Hematopoietic multipotent progenitor cell treated with erythropoietin and hydrocortisone succinate and interleukin-3 and kit ligand, for 8 days (in vitro differentiated cells): ENCODE measurements around the gene METAP1D.

Source experiments
- DNase-seq: peaks from one replicate; pipeline ENCODE4 v3.0.0-alpha.2; 2015

The METAP1D gene

GRCh38 chr2:171999161-171999560 lies 592 bp upstream of the METAP1D start:
- peak; percentile 24 for DNase-seq

- no peak for DNase-seq
Measured at GRCh38 chr2:172000696-172001361, 1.1 kb downstream of the METAP1D start.

GRCh38 chr2:172007372-172007771 lies 7.6 kb downstream of the METAP1D start:
- DNase-seq = no peak

GRCh38 chr2:172009823-172010222 lies 10.1 kb downstream of the METAP1D start:
- no peak for DNase-seq

GRCh38 chr2:172011812-172012575 lies 12.2 kb downstream of the METAP1D start:
- no peak for DNase-seq

GRCh38 chr2:172012677-172013391 lies 13.1 kb downstream of the METAP1D start:
- DNase-seq = no peak

- no peak for DNase-seq
Measured at GRCh38 chr2:172013396-172013795, 13.6 kb downstream of the METAP1D start.

GRCh38 chr2:172021074-172021931 lies 21.6 kb downstream of the METAP1D start:
- DNase-seq = no peak

- DNase-seq = no peak
Measured at GRCh38 chr2:172021955-172022354, 22.2 kb downstream of the METAP1D start.

GRCh38 chr2:172031536-172031935 lies 31.8 kb downstream of the METAP1D start:
- no peak for DNase-seq

- no peak for DNase-seq
Measured at GRCh38 chr2:172038121-172038520, 38.4 kb downstream of the METAP1D start.

GRCh38 chr2:172038604-172039003 lies 38.9 kb downstream of the METAP1D start:
- DNase-seq = no peak

GRCh38 chr2:172039011-172039704 lies 39.4 kb downstream of the METAP1D start:
- no peak for DNase-seq

GRCh38 chr2:172040311-172040710 lies 40.6 kb downstream of the METAP1D start:
- DNase-seq = no peak

GRCh38 chr2:172046080-172046678 lies 46.4 kb downstream of the METAP1D start:
- DNase-seq = no peak

- DNase-seq = no peak
Measured at GRCh38 chr2:172046866-172047565, 47.3 kb downstream of the METAP1D start.

GRCh38 chr2:172047566-172048507 lies 48.1 kb downstream of the METAP1D start:
- peak; percentile 41 for DNase-seq

- DNase-seq = peak; percentile 80
Measured at GRCh38 chr2:172048508-172049503, 49.1 kb downstream of the METAP1D start.
